Activated T-helper 1 cell treated with anti-CD3 and anti-CD28 coated beads, Interleukin-2, amount 50 U/mL, for 16 hours (primary cell): ENCODE measurements around the gene C17orf58.
A peak's percentile ranks its signal among the peaks of the same experiment; 100 is the strongest.
"Not testable (repeated sequence)": the region's sequence is repeated elsewhere in the genome, so short reads cannot be mapped to it uniquely, and the experiment has no call there.

Experiments
- DNase-seq, 2 donors: peaks; one replicate each; pipeline ENCODE4 v3.0.0-alpha.2; 2020; ENCODE audit warnings: low read depth in 1 of 2, low spot score in 1 of 2

The C17orf58 gene

GRCh38 chr17:67996301-67997171 lies at the start of gene C17orf58:
Gene C17orf58, minus strand, starts transcription at chr17:67996469. Its CDS starts 271 bp downstream, at chr17:67996198.
- DNase-seq: not testable (repeated sequence)

DNA sequence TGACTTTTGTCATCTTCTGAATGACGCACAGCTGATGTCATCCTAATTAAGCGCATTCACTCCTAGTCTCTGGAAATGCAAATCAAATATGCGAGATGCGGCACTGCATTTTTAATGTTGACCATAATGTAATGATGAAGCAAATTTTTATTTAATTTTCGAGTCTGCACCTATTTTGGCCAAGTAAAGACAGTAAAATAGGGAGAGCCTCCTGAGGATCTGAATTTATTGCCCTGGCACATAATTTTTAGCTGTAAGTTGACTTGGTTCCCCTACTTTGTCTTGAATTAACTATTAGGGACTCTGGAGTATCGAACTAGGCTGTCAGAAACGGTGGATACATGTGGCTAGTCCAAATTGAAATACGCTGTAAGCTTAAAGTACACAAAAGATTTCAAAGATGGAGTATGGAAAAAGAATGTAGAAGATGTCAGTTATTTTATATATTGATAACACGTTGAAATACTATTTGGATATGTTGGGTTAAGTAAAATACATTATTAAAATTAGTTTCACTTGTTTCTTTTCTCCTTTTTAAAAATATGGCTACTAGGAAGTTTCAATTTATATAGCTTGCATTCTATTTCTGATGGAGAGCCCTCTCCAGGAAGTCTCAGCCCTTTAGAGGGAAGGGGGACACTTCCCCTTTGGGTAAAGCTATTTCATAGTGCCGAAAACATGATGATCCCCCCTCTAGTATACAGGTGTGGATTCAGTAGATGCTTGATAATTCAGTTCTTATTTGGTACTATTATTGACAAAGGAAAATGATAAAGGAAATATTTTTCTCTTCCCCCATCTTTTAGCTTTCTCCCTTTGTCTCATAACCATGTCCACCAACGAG lies 40.3 kb upstream of the C17orf58 start:
- no peak for DNase-seq

DNA sequence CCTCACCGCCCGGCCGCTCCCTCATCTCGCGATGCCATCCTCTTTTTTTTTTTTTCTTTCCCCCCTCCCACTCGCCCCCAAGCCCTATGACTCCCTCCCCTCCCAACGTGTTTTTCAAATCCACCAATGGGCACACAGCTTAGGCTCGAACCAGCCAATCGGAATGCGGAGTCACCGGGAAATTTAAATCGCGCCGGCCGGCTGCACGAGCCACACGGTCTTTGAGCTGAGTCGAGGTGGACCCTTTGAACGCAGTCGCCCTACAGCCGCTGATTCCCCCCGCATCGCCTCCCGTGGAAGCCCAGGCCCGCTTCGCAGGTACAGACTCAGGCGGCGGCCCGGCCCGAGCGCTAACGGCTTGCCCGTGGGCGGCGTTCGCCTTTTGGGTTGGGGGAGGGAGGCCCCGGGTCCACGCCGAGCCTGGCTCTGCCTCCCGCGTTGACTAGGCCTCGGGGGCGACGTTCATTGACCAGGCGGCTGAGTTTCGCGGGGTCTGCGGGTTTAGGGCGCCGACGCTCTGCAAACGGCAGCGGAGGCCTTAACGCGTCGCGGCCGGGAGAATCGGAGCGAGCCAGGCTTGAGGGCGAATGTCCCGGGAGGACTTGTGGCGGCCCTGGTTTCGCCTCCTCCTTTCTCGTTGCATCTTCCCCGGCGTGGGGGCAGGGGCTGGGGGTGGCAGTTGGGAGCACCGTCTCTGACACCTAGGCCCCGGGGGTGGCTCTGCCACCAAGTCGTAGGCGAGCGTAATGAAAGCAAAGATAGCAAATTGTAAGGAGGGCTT lies 39.4 kb upstream of the C17orf58 start, which contains the start of gene KPNA2:
Gene KPNA2 (plus strand): TSS at position 213 of the 781 bp plus-strand sequence. CDS start 1,398 bp downstream, outside the sequence.
- peak; percentile 80 to 85 for DNase-seq

DNA sequence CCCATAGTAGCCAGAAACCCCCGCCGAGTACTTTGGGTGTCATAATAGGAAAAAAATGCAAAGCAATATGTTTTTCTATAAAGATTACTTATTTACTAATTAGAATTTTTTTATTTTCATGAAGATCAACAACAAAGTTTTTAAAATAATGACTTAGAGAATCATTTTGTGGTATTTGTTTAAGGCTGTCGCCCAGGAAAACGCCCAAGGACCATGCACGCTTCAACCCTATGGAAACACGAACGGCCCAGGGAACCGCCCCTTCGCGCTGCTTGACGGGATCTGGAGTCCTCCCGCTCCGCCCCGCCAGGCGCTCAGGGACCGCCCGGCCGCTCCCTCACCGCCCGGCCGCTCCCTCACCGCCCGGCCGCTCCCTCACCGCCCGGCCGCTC lies 38.9 kb upstream of the C17orf58 start:
- peak; percentile 74 to 78 for DNase-seq

- no peak for DNase-seq
These were observed 38.1 kb upstream of the C17orf58 start for GRCh38 chr17:68034452-68034776.

DNA sequence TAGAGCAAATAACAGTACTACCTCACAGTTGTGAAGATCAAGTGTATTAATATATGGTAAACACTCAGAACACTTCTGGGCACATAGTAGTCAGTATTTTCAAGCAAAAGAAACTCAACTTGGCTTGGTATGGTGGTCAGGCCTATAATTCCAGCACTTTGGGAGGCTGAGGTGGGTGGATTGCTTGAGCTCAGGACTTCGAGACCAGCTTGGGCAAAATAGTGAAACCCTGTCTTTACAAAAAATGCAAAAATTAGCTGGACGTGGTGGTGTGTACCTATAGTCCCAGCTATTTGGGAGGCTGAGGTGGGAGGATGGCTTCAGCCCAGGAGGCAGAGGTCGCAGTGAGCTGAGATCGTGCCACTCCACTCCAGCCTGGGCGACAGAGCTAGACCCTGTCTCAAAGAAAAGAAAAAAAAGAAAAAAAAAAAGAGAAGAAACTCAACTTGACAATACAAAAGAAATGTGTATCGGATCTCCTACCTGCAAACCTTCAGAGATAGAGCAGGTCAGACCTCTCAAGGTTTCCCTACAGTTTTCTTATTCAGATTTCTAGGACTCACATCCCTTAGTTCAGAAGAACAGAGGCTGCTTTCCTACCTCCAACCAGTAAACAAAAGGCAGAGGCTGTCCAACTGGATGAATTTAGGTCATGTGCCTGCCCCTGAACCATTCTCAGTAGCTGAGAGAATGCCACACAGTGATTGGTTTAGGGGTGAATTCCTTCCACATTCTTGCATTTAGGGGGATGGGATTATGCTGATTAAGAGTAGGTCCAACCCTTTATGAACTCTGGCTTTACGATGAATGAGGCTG lies 37.6 kb upstream of the C17orf58 start:
- DNase-seq: no peak

GRCh38 chr17:68029512-68030215 lies 33.4 kb upstream of the C17orf58 start:
- DNase-seq: no peak

GRCh38 chr17:68022547-68022946 lies 26.3 kb upstream of the C17orf58 start:
- DNase-seq: not testable (repeated sequence)

GRCh38 chr17:68021963-68022362 lies 25.7 kb upstream of the C17orf58 start:
- no peak for DNase-seq

- DNase-seq: not testable (repeated sequence)
These were observed 24.5 kb upstream of the C17orf58 start for GRCh38 chr17:68020791-68021190.

DNA sequence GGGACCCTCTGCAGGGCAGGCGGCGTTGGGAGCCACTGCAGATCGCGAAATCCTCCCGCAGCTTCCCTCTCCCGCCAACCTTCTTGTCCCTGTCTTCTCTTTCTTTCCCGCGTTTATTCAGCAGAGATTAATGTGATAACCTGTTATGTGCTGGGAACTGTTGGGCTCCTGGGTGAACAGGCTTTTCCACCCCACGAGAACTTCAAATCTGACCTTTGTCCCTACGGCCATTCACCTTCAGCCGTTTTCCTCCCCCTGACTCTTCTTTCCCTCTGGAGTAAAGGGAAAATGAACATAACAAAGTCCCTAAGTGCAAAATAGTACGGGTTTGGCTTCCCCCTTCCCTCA lies 24.1 kb upstream of the C17orf58 start:
- DNase-seq: no peak

- peak; percentile 97 to 98 for DNase-seq
These were observed 23.6 kb upstream of the C17orf58 start for GRCh38 chr17:68019675-68020408.

DNA sequence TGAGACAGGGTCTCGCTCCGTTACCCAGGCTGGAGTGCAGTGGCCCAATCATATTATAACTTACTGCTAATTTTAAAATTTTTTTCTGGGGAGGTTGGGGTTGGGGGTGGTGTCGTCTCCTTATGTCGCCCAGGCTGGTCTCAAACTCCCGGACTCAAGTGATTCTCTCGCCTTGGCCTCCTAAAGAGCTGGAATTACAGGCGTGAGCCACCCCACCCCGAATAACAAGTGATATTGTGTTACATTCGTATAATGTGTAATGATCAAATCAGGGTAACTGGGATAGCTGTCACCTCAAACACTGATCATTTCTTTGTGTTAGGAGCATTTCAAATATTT lies 23.0 kb upstream of the C17orf58 start:
- DNase-seq: no peak

GRCh38 chr17:68018493-68018892 lies 22.2 kb upstream of the C17orf58 start:
- not testable (repeated sequence) for DNase-seq

DNA sequence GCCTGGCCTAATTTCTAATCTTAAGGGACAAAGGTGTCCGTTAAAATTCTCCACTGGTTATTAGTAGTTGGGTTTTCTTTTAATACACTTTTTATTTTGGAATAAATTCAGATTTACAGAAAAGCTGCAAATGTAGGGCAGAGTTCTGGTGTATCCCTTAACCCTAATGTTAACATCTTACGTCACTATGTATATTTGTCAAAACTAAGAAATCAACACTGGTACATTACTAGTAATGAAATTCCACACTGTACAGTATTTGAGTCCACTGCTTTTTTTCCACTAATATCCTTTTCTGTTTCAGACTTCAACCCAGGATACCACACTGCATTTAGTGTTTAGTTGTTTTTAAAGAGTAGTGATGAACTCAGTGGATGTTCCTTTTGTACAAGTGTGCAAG lies 20.6 kb upstream of the C17orf58 start:
- DNase-seq: no peak

- no peak for DNase-seq
These were observed 18.9 kb upstream of the C17orf58 start for GRCh38 chr17:68015081-68015723.

- no peak for DNase-seq
These were observed 17.1 kb upstream of the C17orf58 start for GRCh38 chr17:68013385-68013784.

DNA sequence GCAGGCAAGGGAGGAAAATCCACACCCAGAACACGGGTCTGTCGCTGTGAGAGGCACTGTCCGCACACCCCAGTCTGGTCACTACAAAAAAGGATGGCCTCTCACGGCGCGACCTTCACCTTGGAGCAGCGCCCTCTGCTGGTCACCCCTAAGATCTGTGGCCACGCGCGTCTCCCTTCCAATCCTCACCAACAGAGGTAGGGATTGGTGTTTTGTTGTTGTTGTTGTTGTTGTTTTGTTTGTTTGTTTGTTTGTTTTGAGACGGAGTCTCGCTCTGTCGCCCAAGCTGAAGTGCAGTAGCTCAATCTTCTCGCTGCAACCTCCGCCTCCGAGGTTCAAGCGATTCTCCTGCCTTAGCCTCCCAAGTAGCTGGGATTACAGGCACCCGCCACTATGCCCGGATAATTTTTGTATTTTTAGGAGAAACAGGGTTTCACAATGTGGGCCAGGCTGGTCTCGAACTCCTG lies 15.0 kb upstream of the C17orf58 start:
- peak; percentile 44 to 49 for DNase-seq

- no peak for DNase-seq
These were observed 10.5 kb upstream of the C17orf58 start for GRCh38 chr17:68006797-68007196.
